Colon (tissue), 2 donors: ENCODE data around the gene CD79B.
"Not testable (repeated sequence)": the region's sequence is repeated elsewhere in the genome, so short reads cannot be mapped to it uniquely, and the experiment has no call there.

Experiments
- FAIRE-seq: peaks from 2 replicates; lab custom pipeline; 2012; peaks lifted over from hg19 to GRCh38; lab: Jason Lieb, UNC
- donor health status: control.
- donor health status: control.

CD79B gene

GRCh38 chr17:63930951-63931575, 1.1 kb downstream of the CD79B start:
- no peak for FAIRE-seq

- FAIRE-seq = no peak
Observed at GRCh38 chr17:63929860-63930766, 2.0 kb downstream of the CD79B start.

- no peak for FAIRE-seq
Observed at GRCh38 chr17:63928966-63929695, 3.0 kb downstream of the CD79B start.

- no peak for FAIRE-seq
Observed at GRCh38 chr17:63928172-63928666, 3.9 kb downstream of the CD79B start.

GRCh38 chr17:63927464-63928171, 4.5 kb downstream of the CD79B start:
- FAIRE-seq = no peak

- no peak for FAIRE-seq
Observed at GRCh38 chr17:63926164-63926563, 6.0 kb downstream of the CD79B start.

- no peak for FAIRE-seq
Observed at GRCh38 chr17:63925615-63926014, 6.5 kb downstream of the CD79B start.

GRCh38 chr17:63922402-63922801, 9.7 kb downstream of the CD79B start:
- not testable (repeated sequence) for FAIRE-seq

GRCh38 chr17:63920779-63921178, 11.4 kb downstream of the CD79B start:
- not testable (repeated sequence) for FAIRE-seq

GRCh38 chr17:63920050-63920449, 12.1 kb downstream of the CD79B start:
- not testable (repeated sequence) for FAIRE-seq

- no peak for FAIRE-seq
Observed at GRCh38 chr17:63919311-63919723, 12.8 kb downstream of the CD79B start.

- not testable (repeated sequence) for FAIRE-seq
Observed at GRCh38 chr17:63918789-63919305, 13.3 kb downstream of the CD79B start, which contains the start of gene GH1. GH1 (minus strand) TSS chr17:63918839; CDS start chr17:63918776, 63 bp downstream.

GRCh38 chr17:63918305-63918704, 13.8 kb downstream of the CD79B start:
- no peak for FAIRE-seq

- no peak for FAIRE-seq
Observed at GRCh38 chr17:63917646-63918045, 14.5 kb downstream of the CD79B start.

GRCh38 chr17:63917206-63917605, 14.9 kb downstream of the CD79B start:
- not testable (repeated sequence) for FAIRE-seq

GRCh38 chr17:63916566-63917185, 15.5 kb downstream of the CD79B start:
- FAIRE-seq = no peak

- not testable (repeated sequence) for FAIRE-seq
Observed at GRCh38 chr17:63915753-63916152, 16.4 kb downstream of the CD79B start.

- FAIRE-seq = no peak
Observed at GRCh38 chr17:63914471-63914870, 17.7 kb downstream of the CD79B start.

- no peak for FAIRE-seq
Observed at GRCh38 chr17:63911657-63912100, 20.5 kb downstream of the CD79B start.

GRCh38 chr17:63911041-63911635, 21.0 kb downstream of the CD79B start, which contains the start of gene CSHL1:
CSHL1 (minus strand) TSS chr17:63911258; CDS start chr17:63911196, 62 bp downstream.
- no peak for FAIRE-seq
